GM23338 (cell line): ENCODE data around the gene CSGALNACT2. TPM values are rescaled to one million over a fixed set of nuclear protein-coding genes. Genes with fewer than 3 reads are reported as not detected.

Source experiments
- ETS1 ChIP-seq: IDR thresholded peaks from 2 replicates; pipeline ENCODE4 v1.6.1; 2016; ENCODE audit warnings: antibody characterized with exemption
- NANOG ChIP-seq: IDR thresholded peaks from 2 replicates; pipeline ENCODE4 v1.6.1; 2016; ENCODE audit warnings: antibody characterized with exemption, borderline replicate concordance
- POLR2AphosphoS5 ChIP-seq: IDR thresholded peaks from 2 replicates; pipeline ENCODE4 v1.6.1; 2016; ENCODE audit warnings: antibody characterized with exemption, low read depth
- REST ChIP-seq: IDR thresholded peaks from one replicate; pipeline ENCODE4 v1.6.1; 2018; ENCODE audit warnings: antibody characterized with exemption; ENCODE audit not compliant: unreplicated experiment
- STAT1 ChIP-seq: IDR thresholded peaks from one replicate; pipeline ENCODE4 v1.6.1; 2016; ENCODE audit warnings: antibody characterized with exemption; ENCODE audit not compliant: unreplicated experiment
- ZNF331 ChIP-seq: fragments of 250-450 bp; sonication (Bioruptor Pico); IDR thresholded peaks from 2 replicates; pipeline ENCODE4 v1.5.0; 2020; ENCODE audit warnings: low read depth, mild to moderate bottlenecking, moderate library complexity
- polyA plus RNA-seq: library from polyadenylated mRNA; unstranded; fragments of >200 nt; fragmentation: Nextera tagmentation; extraction: Ambion mirVana; gene quantifications from 2 replicates; pipeline ENCODE4 v1.2.1, GENCODE V29; 2016
- total RNA-seq: library from RNA; depleted of rRNA; stranded (reverse); fragments of >200 nt; shearing (Covaris generic); gene quantifications from 2 replicates; pipeline ENCODE4 v1.2.3, GENCODE V29; 2014
- TF ChIP-seq, protein P1 (sequence below): fragments of 250-450 bp; sonication (Bioruptor Pico); IDR thresholded peaks from 2 replicates; pipeline ENCODE4 v1.5.0; 2020; ENCODE audit warnings: mild to moderate bottlenecking, moderate library complexity

CSGALNACT2 gene
- total and polyA plus RNA-seq, 2 experiments from 2014 or later: 3.0 to 4.6 TPM

DNA sequence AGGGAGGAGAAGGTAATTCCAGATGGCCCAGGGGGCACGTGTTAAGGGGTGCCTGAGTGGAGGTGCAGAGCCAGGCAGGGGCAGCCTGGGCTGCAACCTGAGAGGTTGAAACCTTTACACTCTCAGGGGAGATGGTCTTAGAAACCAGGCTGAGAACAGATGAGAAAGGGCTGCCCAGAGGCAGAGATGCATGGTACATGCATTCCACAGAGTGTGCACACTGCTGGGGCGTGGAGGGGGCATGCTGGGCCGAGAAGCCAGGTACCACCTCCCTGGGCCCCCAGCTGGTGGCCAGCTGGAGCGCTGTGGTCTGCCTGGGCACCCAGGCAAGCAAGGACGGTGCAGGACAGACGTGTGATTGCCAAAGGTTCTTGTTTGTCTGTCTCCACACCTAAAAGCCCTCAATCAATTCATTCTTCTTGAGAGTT lies 14.1 kb upstream of the CSGALNACT2 start (continued):
- TF ChIP-seq, protein P1, sequence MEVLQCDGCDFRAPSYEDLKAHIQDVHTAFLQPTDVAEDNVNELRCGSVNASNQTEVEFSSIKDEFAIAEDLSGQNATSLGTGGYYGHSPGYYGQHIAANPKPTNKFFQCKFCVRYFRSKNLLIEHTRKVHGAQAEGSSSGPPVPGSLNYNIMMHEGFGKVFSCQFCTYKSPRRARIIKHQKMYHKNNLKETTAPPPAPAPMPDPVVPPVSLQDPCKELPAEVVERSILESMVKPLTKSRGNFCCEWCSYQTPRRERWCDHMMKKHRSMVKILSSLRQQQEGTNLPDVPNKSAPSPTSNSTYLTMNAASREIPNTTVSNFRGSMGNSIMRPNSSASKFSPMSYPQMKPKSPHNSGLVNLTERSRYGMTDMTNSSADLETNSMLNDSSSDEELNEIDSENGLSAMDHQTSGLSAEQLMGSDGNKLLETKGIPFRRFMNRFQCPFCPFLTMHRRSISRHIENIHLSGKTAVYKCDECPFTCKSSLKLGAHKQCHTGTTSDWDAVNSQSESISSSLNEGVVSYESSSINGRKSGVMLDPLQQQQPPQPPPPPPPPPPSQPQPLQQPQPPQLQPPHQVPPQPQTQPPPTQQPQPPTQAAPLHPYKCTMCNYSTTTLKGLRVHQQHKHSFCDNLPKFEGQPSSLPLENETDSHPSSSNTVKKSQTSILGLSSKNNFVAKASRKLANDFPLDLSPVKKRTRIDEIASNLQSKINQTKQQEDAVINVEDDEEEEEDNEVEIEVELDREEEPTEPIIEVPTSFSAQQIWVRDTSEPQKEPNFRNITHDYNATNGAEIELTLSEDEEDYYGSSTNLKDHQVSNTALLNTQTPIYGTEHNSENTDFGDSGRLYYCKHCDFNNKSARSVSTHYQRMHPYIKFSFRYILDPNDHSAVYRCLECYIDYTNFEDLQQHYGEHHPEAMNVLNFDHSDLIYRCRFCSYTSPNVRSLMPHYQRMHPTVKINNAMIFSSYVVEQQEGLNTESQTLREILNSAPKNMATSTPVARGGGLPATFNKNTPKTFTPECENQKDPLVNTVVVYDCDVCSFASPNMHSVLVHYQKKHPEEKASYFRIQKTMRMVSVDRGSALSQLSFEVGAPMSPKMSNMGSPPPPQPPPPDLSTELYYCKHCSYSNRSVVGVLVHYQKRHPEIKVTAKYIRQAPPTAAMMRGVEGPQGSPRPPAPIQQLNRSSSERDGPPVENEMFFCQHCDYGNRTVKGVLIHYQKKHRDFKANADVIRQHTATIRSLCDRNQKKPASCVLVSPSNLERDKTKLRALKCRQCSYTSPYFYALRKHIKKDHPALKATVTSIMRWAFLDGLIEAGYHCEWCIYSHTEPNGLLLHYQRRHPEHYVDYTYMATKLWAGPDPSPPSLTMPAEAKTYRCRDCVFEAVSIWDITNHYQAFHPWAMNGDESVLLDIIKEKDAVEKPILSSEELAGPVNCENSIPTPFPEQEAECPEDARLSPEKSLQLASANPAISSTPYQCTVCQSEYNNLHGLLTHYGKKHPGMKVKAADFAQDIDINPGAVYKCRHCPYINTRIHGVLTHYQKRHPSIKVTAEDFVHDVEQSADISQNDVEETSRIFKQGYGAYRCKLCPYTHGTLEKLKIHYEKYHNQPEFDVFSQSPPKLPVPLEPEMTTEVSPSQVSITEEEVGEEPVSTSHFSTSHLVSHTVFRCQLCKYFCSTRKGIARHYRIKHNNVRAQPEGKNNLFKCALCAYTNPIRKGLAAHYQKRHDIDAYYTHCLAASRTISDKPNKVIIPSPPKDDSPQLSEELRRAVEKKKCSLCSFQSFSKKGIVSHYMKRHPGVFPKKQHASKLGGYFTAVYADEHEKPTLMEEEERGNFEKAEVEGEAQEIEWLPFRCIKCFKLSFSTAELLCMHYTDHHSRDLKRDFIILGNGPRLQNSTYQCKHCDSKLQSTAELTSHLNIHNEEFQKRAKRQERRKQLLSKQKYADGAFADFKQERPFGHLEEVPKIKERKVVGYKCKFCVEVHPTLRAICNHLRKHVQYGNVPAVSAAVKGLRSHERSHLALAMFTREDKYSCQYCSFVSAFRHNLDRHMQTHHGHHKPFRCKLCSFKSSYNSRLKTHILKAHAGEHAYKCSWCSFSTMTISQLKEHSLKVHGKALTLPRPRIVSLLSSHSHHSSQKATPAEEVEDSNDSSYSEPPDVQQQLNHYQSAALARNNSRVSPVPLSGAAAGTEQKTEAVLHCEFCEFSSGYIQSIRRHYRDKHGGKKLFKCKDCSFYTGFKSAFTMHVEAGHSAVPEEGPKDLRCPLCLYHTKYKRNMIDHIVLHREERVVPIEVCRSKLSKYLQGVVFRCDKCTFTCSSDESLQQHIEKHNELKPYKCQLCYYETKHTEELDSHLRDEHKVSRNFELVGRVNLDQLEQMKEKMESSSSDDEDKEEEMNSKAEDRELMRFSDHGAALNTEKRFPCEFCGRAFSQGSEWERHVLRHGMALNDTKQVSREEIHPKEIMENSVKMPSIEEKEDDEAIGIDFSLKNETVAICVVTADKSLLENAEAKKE: no peak
- no peak for TF ChIP-seq NANOG
- no peak for TF ChIP-seq ZNF331 (CRISPR knock-in tag)
- TF ChIP-seq REST: no peak
- TF ChIP-seq POLR2AphosphoS5: no peak
- TF ChIP-seq STAT1: no peak
- no peak for TF ChIP-seq ETS1
